Liver (tissue), 3 donors: ENCODE data around the gene MS4A6A.

ENCODE experiments used
- ATF3 ChIP-seq: IDR thresholded peaks from 2 replicates; pipeline ENCODE4 v1.6.1; 2016; ENCODE audit warnings: antibody characterized with exemption
- FOXA2 ChIP-seq: IDR thresholded peaks from 2 replicates; pipeline ENCODE4 v1.6.1; 2016; ENCODE audit warnings: antibody characterized with exemption
- GABPA ChIP-seq, 2 donors: IDR thresholded peaks in 1 of 2; conservative IDR thresholded peaks in 1 of 2; 2 replicates each; pipeline ENCODE4 v1.6.1; 2016; ENCODE audit warnings: antibody characterized with exemption in 2 of 2, mild to moderate bottlenecking in 1 of 2, moderate library complexity in 1 of 2
- HNF4G ChIP-seq: IDR thresholded peaks from 2 replicates; pipeline ENCODE4 v1.6.1; 2016; ENCODE audit warnings: antibody characterized with exemption
- JUND ChIP-seq, 2 donors: IDR thresholded peaks; 2 replicates each; pipeline ENCODE4 v1.6.1; 2016; ENCODE audit warnings: antibody characterized with exemption in 2 of 2
- MAX ChIP-seq: IDR thresholded peaks from 2 replicates; pipeline ENCODE4 v1.6.1; 2016; ENCODE audit warnings: antibody characterized with exemption
- NR2F2 ChIP-seq: IDR thresholded peaks from 2 replicates; pipeline ENCODE4 v1.6.1; 2016; ENCODE audit warnings: antibody characterized with exemption
- RAD21 ChIP-seq, 2 donors: IDR thresholded peaks; 2 replicates each; pipeline ENCODE4 v1.6.1; 2016; ENCODE audit warnings: antibody characterized with exemption in 2 of 2, mild to moderate bottlenecking in 2 of 2
- SP1 ChIP-seq: IDR thresholded peaks from 2 replicates; pipeline ENCODE4 v1.6.1; 2018; ENCODE audit warnings: antibody characterized with exemption, mild to moderate bottlenecking
- TAF1 ChIP-seq: conservative IDR thresholded peaks from 2 replicates; pipeline ENCODE4 v1.6.1; 2016; ENCODE audit warnings: antibody characterized with exemption, mild to moderate bottlenecking
- YY1 ChIP-seq: IDR thresholded peaks from 2 replicates; pipeline ENCODE4 v1.6.1; 2016; ENCODE audit warnings: antibody characterized with exemption, mild to moderate bottlenecking
- ZBTB33 ChIP-seq: IDR thresholded peaks from 2 replicates; pipeline ENCODE4 v1.6.1; 2016; ENCODE audit warnings: antibody characterized with exemption
- TF ChIP-seq, protein P1 (sequence below): fragments of 150-350 bp; IDR thresholded peaks from 2 replicates; pipeline ENCODE4 v1.5.1; 2017; ENCODE audit warnings: improper control_type of control experiment, low read depth, low read length; ENCODE audit not compliant: missing input control
- TF ChIP-seq, protein P2 (sequence below): IDR thresholded peaks from 2 replicates; pipeline ENCODE4 v1.6.1; 2016; ENCODE audit warnings: antibody characterized with exemption, mild to moderate bottlenecking
- donor health status: healthy.
- donor health status: healthy.

- TF ChIP-seq, protein P1, sequence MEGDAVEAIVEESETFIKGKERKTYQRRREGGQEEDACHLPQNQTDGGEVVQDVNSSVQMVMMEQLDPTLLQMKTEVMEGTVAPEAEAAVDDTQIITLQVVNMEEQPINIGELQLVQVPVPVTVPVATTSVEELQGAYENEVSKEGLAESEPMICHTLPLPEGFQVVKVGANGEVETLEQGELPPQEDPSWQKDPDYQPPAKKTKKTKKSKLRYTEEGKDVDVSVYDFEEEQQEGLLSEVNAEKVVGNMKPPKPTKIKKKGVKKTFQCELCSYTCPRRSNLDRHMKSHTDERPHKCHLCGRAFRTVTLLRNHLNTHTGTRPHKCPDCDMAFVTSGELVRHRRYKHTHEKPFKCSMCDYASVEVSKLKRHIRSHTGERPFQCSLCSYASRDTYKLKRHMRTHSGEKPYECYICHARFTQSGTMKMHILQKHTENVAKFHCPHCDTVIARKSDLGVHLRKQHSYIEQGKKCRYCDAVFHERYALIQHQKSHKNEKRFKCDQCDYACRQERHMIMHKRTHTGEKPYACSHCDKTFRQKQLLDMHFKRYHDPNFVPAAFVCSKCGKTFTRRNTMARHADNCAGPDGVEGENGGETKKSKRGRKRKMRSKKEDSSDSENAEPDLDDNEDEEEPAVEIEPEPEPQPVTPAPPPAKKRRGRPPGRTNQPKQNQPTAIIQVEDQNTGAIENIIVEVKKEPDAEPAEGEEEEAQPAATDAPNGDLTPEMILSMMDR, result no peak
- TF ChIP-seq GABPA (IDR thresholded peaks at IDR 0.05 in 1 of 2, conservative IDR thresholded peaks at IDR 0.05 in 1 of 2), result no peak
- TF ChIP-seq ATF3, result no peak
- TF ChIP-seq YY1, result no peak
- TF ChIP-seq, protein P2, sequence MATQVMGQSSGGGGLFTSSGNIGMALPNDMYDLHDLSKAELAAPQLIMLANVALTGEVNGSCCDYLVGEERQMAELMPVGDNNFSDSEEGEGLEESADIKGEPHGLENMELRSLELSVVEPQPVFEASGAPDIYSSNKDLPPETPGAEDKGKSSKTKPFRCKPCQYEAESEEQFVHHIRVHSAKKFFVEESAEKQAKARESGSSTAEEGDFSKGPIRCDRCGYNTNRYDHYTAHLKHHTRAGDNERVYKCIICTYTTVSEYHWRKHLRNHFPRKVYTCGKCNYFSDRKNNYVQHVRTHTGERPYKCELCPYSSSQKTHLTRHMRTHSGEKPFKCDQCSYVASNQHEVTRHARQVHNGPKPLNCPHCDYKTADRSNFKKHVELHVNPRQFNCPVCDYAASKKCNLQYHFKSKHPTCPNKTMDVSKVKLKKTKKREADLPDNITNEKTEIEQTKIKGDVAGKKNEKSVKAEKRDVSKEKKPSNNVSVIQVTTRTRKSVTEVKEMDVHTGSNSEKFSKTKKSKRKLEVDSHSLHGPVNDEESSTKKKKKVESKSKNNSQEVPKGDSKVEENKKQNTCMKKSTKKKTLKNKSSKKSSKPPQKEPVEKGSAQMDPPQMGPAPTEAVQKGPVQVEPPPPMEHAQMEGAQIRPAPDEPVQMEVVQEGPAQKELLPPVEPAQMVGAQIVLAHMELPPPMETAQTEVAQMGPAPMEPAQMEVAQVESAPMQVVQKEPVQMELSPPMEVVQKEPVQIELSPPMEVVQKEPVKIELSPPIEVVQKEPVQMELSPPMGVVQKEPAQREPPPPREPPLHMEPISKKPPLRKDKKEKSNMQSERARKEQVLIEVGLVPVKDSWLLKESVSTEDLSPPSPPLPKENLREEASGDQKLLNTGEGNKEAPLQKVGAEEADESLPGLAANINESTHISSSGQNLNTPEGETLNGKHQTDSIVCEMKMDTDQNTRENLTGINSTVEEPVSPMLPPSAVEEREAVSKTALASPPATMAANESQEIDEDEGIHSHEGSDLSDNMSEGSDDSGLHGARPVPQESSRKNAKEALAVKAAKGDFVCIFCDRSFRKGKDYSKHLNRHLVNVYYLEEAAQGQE, result no peak
- no peak for TF ChIP-seq MAX
- TF ChIP-seq HNF4G, result no peak
- no peak for TF ChIP-seq RAD21 (IDR thresholded peaks at IDR 0.05)
- TF ChIP-seq TAF1, result no peak
- TF ChIP-seq NR2F2, result no peak
- TF ChIP-seq JUND (IDR thresholded peaks at IDR 0.05), result no peak
- no peak for TF ChIP-seq SP1
- no peak for TF ChIP-seq FOXA2
- no peak for TF ChIP-seq ZBTB33
These were observed 38.8 kb upstream of the MS4A6A start for GRCh38 chr11:60221692-60222091.
